AG09309 (cell line): ENCODE data around the gene COL6A1.

Experiments used
- DNase-seq: peaks from one replicate; pipeline ENCODE4 v3.0.0-alpha.2; 2010; ENCODE audit warnings: low read depth
- H3K4me3 ChIP-seq: 2 replicates; pipeline ENCODE4 v1.5.1; 2011; ENCODE audit warnings: mild to moderate bottlenecking, low read depth, low read length, moderate library complexity; ENCODE audit not compliant: control insufficient read depth
- CTCF ChIP-seq: IDR thresholded peaks from 2 replicates; pipeline ENCODE4 v1.5.1; 2011; ENCODE audit warnings: mild to moderate bottlenecking, low read depth, low read length, inconsistent platforms; ENCODE audit not compliant: insufficient read depth, control insufficient read depth; ENCODE audit errors: missing control alignments

Gene COL6A1

GRCh38 chr21:45981151-45982091, at the start of gene COL6A1:
Gene COL6A1, plus strand, starts transcription at chr21:45981770. Its CDS starts 81 bp downstream, at chr21:45981851.
- TF ChIP-seq CTCF = no peak
- H3K4me3 ChIP-seq = peak within 1 kb of the TSS; percentile 97
- peak; percentile 75 for DNase-seq

GRCh38 chr21:45932922-45933502, 48.6 kb upstream of the COL6A1 start:
- no peak overlapping the region for H3K4me3 ChIP-seq
- DNase-seq = no peak
- no peak for TF ChIP-seq CTCF

- no peak for TF ChIP-seq CTCF
Observed at GRCh38 chr21:45934085-45934484, 47.5 kb upstream of the COL6A1 start.

GRCh38 chr21:45934554-45934953, 47.0 kb upstream of the COL6A1 start:
- H3K4me3 ChIP-seq = no peak overlapping the region
- no peak for DNase-seq
- no peak for TF ChIP-seq CTCF

More at GRCh38 chr21:45934085-45934484, 47.5 kb upstream of the COL6A1 start:
- no peak for DNase-seq
- H3K4me3 ChIP-seq = no peak overlapping the region

- no peak overlapping the region for H3K4me3 ChIP-seq
- TF ChIP-seq CTCF = no peak
- DNase-seq = no peak
Observed at GRCh38 chr21:45935628-45936027, 45.9 kb upstream of the COL6A1 start.

GRCh38 chr21:45937721-45938452, 43.7 kb upstream of the COL6A1 start:
- TF ChIP-seq CTCF = no peak
- H3K4me3 ChIP-seq = no peak overlapping the region
- no peak for DNase-seq
